ENCODE data around the gene NFATC4.

DNA sequence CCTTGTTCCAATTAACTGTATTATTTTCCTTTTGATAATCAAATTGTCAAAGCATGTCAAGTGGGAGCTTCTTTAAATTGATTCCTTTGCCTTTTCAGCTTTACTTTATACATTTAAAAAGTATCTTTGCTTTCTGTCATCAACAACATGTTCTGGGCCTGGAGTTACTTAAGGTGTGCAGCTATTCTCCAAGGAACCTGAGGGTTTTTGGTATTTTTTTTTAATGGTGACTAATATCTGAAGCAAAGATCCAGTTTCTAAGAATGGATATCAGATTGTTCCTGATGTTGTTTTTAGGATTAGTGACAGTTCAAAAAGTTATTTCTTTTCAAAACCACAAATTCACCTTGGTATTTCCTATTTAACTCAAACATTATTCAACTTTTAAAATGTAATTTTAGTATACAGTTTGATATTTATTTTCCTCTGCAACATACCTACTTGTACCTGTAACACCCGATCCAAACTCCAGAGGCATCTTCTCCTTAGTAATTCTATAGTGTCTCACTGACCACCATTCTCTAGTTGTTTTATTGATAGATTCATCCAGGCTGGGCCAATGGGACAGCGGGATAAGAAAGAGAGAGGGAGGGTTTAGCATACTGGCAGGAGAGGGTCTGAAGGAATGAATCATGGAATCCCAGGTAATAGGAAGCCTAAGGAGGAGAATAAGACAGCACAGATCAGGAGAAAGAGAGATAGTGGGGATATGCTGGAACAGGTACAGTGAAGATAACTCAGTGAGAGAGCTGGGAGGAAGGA, 58.3 kb downstream of the NFATC4 start:
- TF ChIP-seq EZH2 (IDR thresholded peaks at IDR 0.05) = no peak
- no peak for TF ChIP-seq POLR2A (IDR thresholded peaks at IDR 0.05; ENCODE audit: borderline replicate concordance, extremely low read depth, insufficient read depth, insufficient read length)
- TF ChIP-seq SP1 (IDR thresholded peaks at IDR 0.05; ENCODE audit: low read depth) = no peak
- TF ChIP-seq, protein P1, sequence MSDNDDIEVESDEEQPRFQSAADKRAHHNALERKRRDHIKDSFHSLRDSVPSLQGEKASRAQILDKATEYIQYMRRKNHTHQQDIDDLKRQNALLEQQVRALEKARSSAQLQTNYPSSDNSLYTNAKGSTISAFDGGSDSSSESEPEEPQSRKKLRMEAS (IDR thresholded peaks at IDR 0.05) = no peak
- no peak for TF ChIP-seq JUND (IDR thresholded peaks at IDR 0.05)
- TF ChIP-seq RAD21 (IDR thresholded peaks at IDR 0.05; ENCODE audit: low read depth) = no peak
- TF ChIP-seq, protein P2, sequence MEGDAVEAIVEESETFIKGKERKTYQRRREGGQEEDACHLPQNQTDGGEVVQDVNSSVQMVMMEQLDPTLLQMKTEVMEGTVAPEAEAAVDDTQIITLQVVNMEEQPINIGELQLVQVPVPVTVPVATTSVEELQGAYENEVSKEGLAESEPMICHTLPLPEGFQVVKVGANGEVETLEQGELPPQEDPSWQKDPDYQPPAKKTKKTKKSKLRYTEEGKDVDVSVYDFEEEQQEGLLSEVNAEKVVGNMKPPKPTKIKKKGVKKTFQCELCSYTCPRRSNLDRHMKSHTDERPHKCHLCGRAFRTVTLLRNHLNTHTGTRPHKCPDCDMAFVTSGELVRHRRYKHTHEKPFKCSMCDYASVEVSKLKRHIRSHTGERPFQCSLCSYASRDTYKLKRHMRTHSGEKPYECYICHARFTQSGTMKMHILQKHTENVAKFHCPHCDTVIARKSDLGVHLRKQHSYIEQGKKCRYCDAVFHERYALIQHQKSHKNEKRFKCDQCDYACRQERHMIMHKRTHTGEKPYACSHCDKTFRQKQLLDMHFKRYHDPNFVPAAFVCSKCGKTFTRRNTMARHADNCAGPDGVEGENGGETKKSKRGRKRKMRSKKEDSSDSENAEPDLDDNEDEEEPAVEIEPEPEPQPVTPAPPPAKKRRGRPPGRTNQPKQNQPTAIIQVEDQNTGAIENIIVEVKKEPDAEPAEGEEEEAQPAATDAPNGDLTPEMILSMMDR (IDR thresholded peaks at IDR 0.05 in 2 of 3, conservative IDR thresholded peaks at IDR 0.05 in 1 of 3; ENCODE audit: borderline replicate concordance in 1 of 3, insufficient read depth in 1 of 3, low read depth in 2 of 3, low read length in 2 of 3) = no peak
- TF ChIP-seq, protein P3, sequence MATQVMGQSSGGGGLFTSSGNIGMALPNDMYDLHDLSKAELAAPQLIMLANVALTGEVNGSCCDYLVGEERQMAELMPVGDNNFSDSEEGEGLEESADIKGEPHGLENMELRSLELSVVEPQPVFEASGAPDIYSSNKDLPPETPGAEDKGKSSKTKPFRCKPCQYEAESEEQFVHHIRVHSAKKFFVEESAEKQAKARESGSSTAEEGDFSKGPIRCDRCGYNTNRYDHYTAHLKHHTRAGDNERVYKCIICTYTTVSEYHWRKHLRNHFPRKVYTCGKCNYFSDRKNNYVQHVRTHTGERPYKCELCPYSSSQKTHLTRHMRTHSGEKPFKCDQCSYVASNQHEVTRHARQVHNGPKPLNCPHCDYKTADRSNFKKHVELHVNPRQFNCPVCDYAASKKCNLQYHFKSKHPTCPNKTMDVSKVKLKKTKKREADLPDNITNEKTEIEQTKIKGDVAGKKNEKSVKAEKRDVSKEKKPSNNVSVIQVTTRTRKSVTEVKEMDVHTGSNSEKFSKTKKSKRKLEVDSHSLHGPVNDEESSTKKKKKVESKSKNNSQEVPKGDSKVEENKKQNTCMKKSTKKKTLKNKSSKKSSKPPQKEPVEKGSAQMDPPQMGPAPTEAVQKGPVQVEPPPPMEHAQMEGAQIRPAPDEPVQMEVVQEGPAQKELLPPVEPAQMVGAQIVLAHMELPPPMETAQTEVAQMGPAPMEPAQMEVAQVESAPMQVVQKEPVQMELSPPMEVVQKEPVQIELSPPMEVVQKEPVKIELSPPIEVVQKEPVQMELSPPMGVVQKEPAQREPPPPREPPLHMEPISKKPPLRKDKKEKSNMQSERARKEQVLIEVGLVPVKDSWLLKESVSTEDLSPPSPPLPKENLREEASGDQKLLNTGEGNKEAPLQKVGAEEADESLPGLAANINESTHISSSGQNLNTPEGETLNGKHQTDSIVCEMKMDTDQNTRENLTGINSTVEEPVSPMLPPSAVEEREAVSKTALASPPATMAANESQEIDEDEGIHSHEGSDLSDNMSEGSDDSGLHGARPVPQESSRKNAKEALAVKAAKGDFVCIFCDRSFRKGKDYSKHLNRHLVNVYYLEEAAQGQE (IDR thresholded peaks at IDR 0.05; ENCODE audit: low read depth) = no peak
